ENCODE results near the gene PLD3. TPM values are rescaled to one million over a fixed set of nuclear protein-coding genes. Genes with fewer than 3 reads are reported as not detected.
"Not testable (repeated sequence)": the region's sequence is repeated elsewhere in the genome, so short reads cannot be mapped to it uniquely, and the experiment has no call there.

The PLD3 gene
- total RNA-seq, 2 experiments from 2014 or later, result 109 to 114 TPM

GRCh38 chr19:40407714-40408597 lies 59.5 kb downstream of the PLD3 start:
- peak overlapping the region; percentile 43; the same call in 1 of the 2 replicates for H2AFZ ChIP-seq (ENCODE audit: low read length)
- intact Hi-C loops (cut with micrococcal nuclease; ENCODE audit: unreplicated experiment), result loop anchor here (5.0 to 10.0 kb wide), 2 partner anchors 54 to 103 kb away; no protein-coding TSS in a partner anchor
- POLR2A ChIA-PET, result interaction anchor here (0.6 to 1.4 kb wide), 2 partner anchors 35 to 450 kb away, joined by 3 to 7 read pairs; partner anchors contain the start of gene SERTAD3

DNA sequence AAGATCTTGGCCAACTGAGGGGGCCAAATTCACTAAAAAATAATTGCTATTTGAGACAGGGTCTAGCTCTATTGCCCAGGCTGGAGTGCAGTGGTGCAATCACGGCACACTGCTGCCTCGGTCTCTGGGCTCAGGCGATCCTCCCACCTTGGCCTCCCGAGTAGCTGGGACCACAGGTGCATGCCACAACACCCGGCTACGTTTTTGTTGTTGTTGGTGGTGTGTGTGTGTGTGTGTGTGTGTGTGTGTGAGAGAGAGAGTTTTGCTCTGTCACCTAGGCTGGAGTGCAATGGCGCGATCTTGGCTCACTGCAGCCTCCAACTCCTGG lies 60.1 kb downstream of the PLD3 start:
- peak overlapping the region; percentile 39 for H3K4me2 ChIP-seq (ENCODE audit: low read length)
- BruUV-seq (replicated peaks); H3K36me3 ChIP-seq (ENCODE audit: insufficient read depth, low read length); H3K4me3 ChIP-seq (ENCODE audit: low read depth, low read length, poor library complexity, severe bottlenecking); H4K20me1 ChIP-seq (ENCODE audit: insufficient read depth, low read length); H3K9me3 ChIP-seq (ENCODE audit: low read length); CTCF ChIA-PET (ENCODE audit: unreplicated experiment); H3K79me2 ChIP-seq (ENCODE audit: insufficient read depth, low read depth, low read length); H3K9me2 ChIP-seq (ENCODE audit: insufficient read depth, low read length); DNase-seq (ENCODE audit: low spot score): not testable (repeated sequence)
- intact Hi-C loops (cut with micrococcal nuclease; ENCODE audit: unreplicated experiment), result loop anchor here (5.0 to 10.0 kb wide), 2 partner anchors 54 to 104 kb away; no protein-coding TSS in a partner anchor
- POLR2A ChIA-PET, result interaction anchor here (0.9 to 1.4 kb wide), 2 partner anchors 12 to 35 kb away, joined by 6 to 7 read pairs; partner anchors contain the start of gene SERTAD3
- peaks cover 56% of the 10 kb centered on the region for H3K4me1 ChIP-seq (ENCODE audit: insufficient read depth, low read length, poor library complexity, severe bottlenecking)
- peak overlapping the region; percentile 43; the same call in 1 of the 2 replicates for H2AFZ ChIP-seq (ENCODE audit: low read length)
- peak overlapping the region; percentile 26 for H3K27ac ChIP-seq (ENCODE audit: low read depth, low read length, poor library complexity, severe bottlenecking)

More at GRCh38 chr19:40407714-40408597, 59.5 kb downstream of the PLD3 start:
- CTCF ChIA-PET (ENCODE audit: unreplicated experiment), result no interaction called here
- no TSS peak for BruUV-seq (replicated peaks)
- Histone ChIP-seq H3K4me1 (ENCODE audit: insufficient read depth, low read length, poor library complexity, severe bottlenecking) (peaks cover 60% of the 10 kb centered on the region), H3K9me2 (ENCODE audit: insufficient read depth, low read length) (no peaks in the 10 kb centered on the region), H3K9me3 (ENCODE audit: low read length) (no peaks in the 10 kb centered on the region), H3K4me3 (ENCODE audit: low read depth, low read length, poor library complexity, severe bottlenecking) (peak overlapping the region; percentile 15), H3K4me2 (ENCODE audit: low read length) (peak overlapping the region; percentile 39), H3K36me3 (ENCODE audit: insufficient read depth, low read length) (no peaks in the 10 kb centered on the region), H4K20me1 (ENCODE audit: insufficient read depth, low read length) (no peaks in the 10 kb centered on the region), H3K79me2 (ENCODE audit: insufficient read depth, low read depth, low read length) (no peaks in the 10 kb centered on the region), H3K27ac (ENCODE audit: low read depth, low read length, poor library complexity, severe bottlenecking) (peak overlapping the region; percentile 26)
- TF ChIP-seq CTCF (conservative IDR thresholded peaks at IDR 0.05; ENCODE audit: low read length) (no peak), EZH2phosphoT487 (IDR thresholded peaks at IDR 0.05; ENCODE audit: borderline replicate concordance, low read depth, low read length) (no peak)
- peak; percentile 56 for DNase-seq (ENCODE audit: low spot score)

- TF ChIP-seq EZH2phosphoT487 (IDR thresholded peaks at IDR 0.05; ENCODE audit: borderline replicate concordance, low read depth, low read length) (no peak), CTCF (conservative IDR thresholded peaks at IDR 0.05; ENCODE audit: low read length) (no peak)
- CTCF ChIA-PET (ENCODE audit: unreplicated experiment), result interaction anchor here (3.3 kb wide), 1 partner anchor 11 kb away, joined by 10 read pairs; no protein-coding TSS in a partner anchor
- Histone ChIP-seq H3K4me2 (ENCODE audit: low read length) (peak overlapping the region; percentile 55), H3K9me3 (ENCODE audit: low read length) (no peaks in the 10 kb centered on the region), H3K4me1 (ENCODE audit: insufficient read depth, low read length, poor library complexity, severe bottlenecking) (peaks cover 49% of the 10 kb centered on the region), H3K79me2 (ENCODE audit: insufficient read depth, low read depth, low read length) (no peaks in the 10 kb centered on the region), H2AFZ (ENCODE audit: low read length) (peak overlapping the region; percentile 76; the same call in 1 of the 2 replicates), H3K4me3 (ENCODE audit: low read depth, low read length, poor library complexity, severe bottlenecking) (peak overlapping the region; percentile 13), H3K9me2 (ENCODE audit: insufficient read depth, low read length) (no peaks in the 10 kb centered on the region), H3K36me3 (ENCODE audit: insufficient read depth, low read length) (no peaks in the 10 kb centered on the region), H3K27ac (ENCODE audit: low read depth, low read length, poor library complexity, severe bottlenecking) (peak overlapping the region; percentile 82), H4K20me1 (ENCODE audit: insufficient read depth, low read length) (no peaks in the 10 kb centered on the region)
- POLR2A ChIA-PET, result interaction anchor here (0.6 to 1.6 kb wide), 4 partner anchors 11 to 63 kb away, joined by 3 to 5 read pairs (median 3); partner anchors contain the start of gene SERTAD1
- no TSS peak for BruUV-seq (replicated peaks)
- DNase-seq (ENCODE audit: low spot score), result no peak
- intact Hi-C loops (cut with micrococcal nuclease; ENCODE audit: unreplicated experiment), result no loop called here
These were observed 61.5 kb downstream of the PLD3 start for GRCh38 chr19:40410030-40410389.
